ENCODE measurements around the gene ATP5PO.

The ATP5PO gene

DNA sequence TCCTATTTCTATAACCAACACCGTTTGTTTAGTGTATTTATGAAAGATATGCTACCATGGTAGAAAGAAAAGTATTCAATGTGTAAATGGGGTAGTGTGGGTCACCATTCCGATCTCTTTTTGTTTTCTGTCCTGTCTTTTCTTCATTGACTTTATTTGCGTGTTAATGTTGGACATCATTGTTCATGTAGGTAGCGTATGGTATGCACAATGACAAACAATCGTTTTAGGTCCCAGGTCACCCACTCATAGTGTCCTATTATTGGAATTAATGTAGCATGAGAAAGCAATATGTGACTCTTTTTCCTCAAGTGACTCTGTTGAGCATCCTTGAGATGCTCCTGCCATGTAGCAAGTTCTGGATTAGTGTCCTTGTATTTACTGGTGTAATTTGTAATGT is 25.4 kb downstream of the ATP5PO start:
- ChIA-PET POLR2A (no interaction called here), CTCF (no interaction called here)
- TF ChIP-seq SUZ12 (IDR thresholded peaks at IDR 0.05): no peak
- no peak for DNase-seq (ENCODE audit: extremely low spot score)

DNA sequence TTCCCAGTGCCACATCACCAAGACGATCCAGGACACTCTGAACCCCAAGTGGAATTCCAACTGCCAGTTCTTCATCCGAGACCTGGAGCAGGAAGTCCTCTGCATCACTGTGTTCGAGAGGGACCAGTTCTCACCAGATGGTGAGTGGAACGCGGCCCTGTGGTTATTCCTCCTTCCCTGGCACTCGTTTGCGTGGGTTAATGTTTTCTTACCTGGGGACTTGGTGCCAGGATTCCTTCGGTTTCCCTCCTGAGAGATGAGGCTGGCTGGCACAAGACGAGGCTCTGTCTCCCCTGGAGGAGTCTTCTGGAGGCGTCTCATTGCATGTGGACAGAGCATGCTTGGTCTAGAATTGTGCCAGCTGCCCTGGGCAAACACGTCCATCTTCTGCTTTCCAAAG is 29.3 kb downstream of the ATP5PO start:
- POLR2A ChIA-PET: no interaction called here
- CTCF ChIA-PET: no interaction called here
- DNase-seq (ENCODE audit: extremely low spot score): no peak
- TF ChIP-seq, protein P1, sequence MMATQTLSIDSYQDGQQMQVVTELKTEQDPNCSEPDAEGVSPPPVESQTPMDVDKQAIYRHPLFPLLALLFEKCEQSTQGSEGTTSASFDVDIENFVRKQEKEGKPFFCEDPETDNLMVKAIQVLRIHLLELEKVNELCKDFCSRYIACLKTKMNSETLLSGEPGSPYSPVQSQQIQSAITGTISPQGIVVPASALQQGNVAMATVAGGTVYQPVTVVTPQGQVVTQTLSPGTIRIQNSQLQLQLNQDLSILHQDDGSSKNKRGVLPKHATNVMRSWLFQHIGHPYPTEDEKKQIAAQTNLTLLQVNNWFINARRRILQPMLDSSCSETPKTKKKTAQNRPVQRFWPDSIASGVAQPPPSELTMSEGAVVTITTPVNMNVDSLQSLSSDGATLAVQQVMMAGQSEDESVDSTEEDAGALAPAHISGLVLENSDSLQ (IDR thresholded peaks at IDR 0.05): no peak
- TF ChIP-seq FOXA1 (IDR thresholded peaks at IDR 0.05) (no peak), NFRKB (IDR thresholded peaks at IDR 0.05) (no peak), TARDBP (IDR thresholded peaks at IDR 0.05) (no peak), L3MBTL2 (conservative IDR thresholded peaks at IDR 0.05) (no peak), FOXK2 (IDR thresholded peaks at IDR 0.05) (no peak), ELF4 (IDR thresholded peaks at IDR 0.05) (no peak), LEF1 (IDR thresholded peaks at IDR 0.05; ENCODE audit: borderline replicate concordance) (no peak)

DNA sequence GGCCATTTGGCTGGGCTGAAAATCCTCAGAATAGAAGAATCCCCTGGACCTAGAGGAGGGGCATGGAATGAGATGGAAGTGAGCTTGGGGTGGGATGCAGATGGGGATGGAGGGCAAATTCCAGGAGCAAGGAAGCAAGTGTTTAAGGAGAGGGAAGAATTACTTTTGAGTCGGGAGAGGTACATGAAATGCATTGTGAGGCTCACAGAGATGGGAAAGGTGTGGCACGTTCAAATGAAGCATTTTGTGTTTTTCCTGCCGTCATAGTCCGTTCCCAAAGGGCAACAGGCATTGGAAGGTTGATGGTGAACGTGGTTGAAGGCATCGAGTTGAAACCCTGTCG is 30.5 kb downstream of the ATP5PO start:
- TF ChIP-seq NFRKB (IDR thresholded peaks at IDR 0.05) (no peak), HDGF (IDR thresholded peaks at IDR 0.05; ENCODE audit: borderline replicate concordance) (no peak), SUZ12 (IDR thresholded peaks at IDR 0.05) (no peak), FOXA1 (IDR thresholded peaks at IDR 0.05) (no peak)
- TF ChIP-seq, protein P1 (IDR thresholded peaks at IDR 0.05): no peak
- POLR2A ChIA-PET: no interaction called here
- CTCF ChIA-PET: no interaction called here
- DNase-seq (ENCODE audit: extremely low spot score): no peak

DNA sequence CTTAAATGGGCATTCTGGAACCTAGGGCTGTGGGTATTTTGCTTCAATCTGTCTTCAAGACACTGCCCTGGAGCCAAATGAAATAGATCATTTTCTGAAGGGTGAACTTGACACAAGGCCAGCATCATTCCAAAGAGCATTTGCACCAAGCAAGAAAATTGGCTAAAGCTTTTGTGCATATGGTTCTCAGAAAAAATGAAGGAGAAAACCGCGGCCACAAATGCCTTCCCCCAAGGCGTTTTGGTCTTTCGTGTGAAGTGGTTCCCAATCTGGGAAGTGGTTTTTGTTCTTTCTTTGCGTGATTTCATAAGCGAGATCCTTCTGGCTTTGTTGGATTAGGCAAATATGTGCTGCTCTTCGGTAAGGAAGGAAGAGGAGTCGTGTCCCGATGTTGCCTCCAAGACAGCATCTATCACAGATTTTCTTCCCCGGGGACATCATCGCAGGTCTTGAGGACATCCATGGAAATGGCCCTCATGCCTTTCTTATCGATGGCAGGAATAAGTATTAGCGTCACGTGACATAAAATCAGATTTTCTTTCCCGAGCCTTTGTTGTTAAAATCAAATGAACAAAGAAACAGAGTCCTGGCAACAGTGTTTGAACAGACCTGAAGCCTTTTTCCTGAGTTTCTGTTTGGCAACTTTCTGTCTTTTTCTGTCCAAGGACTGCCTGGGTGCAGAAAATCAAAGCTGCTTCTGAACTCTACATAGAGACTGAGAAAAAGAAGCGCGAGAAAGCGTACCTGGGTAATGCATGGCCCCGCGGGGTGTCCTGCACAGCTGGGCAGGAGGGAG is 31.0 kb downstream of the ATP5PO start:
- CTCF ChIA-PET: no interaction called here
- TF ChIP-seq ARNT (IDR thresholded peaks at IDR 0.05) (no peak), BHLHE40 (IDR thresholded peaks at IDR 0.05; ENCODE audit: borderline replicate concordance) (no peak), CTBP1 (IDR thresholded peaks at IDR 0.05; ENCODE audit: borderline replicate concordance) (no peak), ZNF384 (IDR thresholded peaks at IDR 0.05) (no peak), NFRKB (IDR thresholded peaks at IDR 0.05) (no peak), FOXM1 (IDR thresholded peaks at IDR 0.05; ENCODE audit: borderline replicate concordance) (no peak), FOXA1 (IDR thresholded peaks at IDR 0.05) (no peak), ELF4 (IDR thresholded peaks at IDR 0.05) (no peak), SUZ12 (IDR thresholded peaks at IDR 0.05) (no peak), HDGF (IDR thresholded peaks at IDR 0.05; ENCODE audit: borderline replicate concordance) (no peak), TARDBP (IDR thresholded peaks at IDR 0.05) (no peak), FOXK2 (IDR thresholded peaks at IDR 0.05) (no peak), L3MBTL2 (conservative IDR thresholded peaks at IDR 0.05) (no peak), SP1 (IDR thresholded peaks at IDR 0.05) (no peak), LEF1 (IDR thresholded peaks at IDR 0.05; ENCODE audit: borderline replicate concordance) (no peak)
- TF ChIP-seq, protein P1 (IDR thresholded peaks at IDR 0.05): no peak
- no peak for DNase-seq (ENCODE audit: extremely low spot score)
- POLR2A ChIA-PET: no interaction called here

DNA sequence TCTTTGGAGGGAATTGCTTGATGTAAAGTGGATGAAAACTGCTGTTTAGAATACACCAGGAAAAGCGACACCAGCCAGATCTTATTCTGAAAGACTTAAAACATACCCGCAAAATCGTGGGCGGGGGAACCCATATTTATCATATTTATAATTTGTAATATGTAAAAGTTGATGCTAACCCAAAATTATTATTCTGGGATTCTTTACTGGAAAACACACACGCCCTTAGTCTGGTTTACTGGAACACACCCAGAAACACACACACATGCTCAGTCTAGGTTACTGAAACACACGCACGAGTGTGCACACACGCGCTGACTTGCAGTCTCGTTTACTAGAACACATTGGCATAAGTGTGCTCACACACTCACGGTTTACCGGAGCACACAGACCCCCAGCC is 32.5 kb downstream of the ATP5PO start:
- DNase-seq (ENCODE audit: extremely low spot score): no peak
- CTCF ChIA-PET: interaction anchor here (0.8 kb wide), 1 partner anchor 10 kb away, joined by 4 read pairs; no protein-coding TSS in a partner anchor
- POLR2A ChIA-PET: no interaction called here
- TF ChIP-seq NFRKB (IDR thresholded peaks at IDR 0.05) (no peak), HDGF (IDR thresholded peaks at IDR 0.05; ENCODE audit: borderline replicate concordance) (no peak), LEF1 (IDR thresholded peaks at IDR 0.05; ENCODE audit: borderline replicate concordance) (no peak), FOXM1 (IDR thresholded peaks at IDR 0.05; ENCODE audit: borderline replicate concordance) (no peak), FOXK2 (IDR thresholded peaks at IDR 0.05) (no peak), TARDBP (IDR thresholded peaks at IDR 0.05) (no peak), SUZ12 (IDR thresholded peaks at IDR 0.05) (no peak), BHLHE40 (IDR thresholded peaks at IDR 0.05; ENCODE audit: borderline replicate concordance) (no peak), SP1 (IDR thresholded peaks at IDR 0.05) (no peak), ELF4 (IDR thresholded peaks at IDR 0.05) (no peak), ZNF384 (IDR thresholded peaks at IDR 0.05) (no peak), L3MBTL2 (conservative IDR thresholded peaks at IDR 0.05) (no peak)
- TF ChIP-seq, protein P1 (IDR thresholded peaks at IDR 0.05): no peak

DNA sequence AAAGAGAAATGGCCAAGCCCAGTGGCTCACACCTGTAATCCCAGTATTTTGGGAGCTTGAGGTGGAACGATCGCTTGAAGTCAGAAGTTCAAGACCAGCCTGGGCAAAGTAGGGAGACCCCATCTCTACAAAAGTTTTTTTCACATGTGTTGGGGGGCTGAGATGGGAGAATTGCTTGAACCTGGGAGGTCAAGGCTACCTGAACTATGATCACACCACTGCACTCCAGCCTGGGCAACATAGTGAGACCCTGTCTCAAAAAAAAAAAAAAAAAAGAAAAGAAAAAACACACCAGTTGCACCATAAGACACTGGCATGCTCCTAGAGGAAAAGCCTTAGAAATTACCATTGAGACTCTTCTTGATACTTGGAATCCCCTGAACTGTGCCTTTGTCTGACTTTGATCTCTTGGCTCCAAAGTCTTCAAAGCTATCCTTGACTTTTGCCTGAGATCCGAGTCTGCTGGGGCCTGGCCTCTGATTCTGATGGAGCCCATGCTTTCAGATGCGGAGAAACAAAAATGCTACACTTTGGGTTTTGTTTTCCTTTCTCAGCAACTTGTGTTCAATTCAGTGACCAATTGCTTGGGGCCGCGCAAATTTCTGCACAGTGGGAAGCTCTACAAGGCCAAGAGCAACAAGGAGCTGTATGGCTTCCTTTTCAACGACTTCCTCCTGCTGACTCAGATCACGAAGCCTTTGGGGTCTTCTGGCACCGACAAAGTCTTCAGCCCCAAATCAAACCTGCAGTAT is 33.7 kb downstream of the ATP5PO start:
- POLR2A ChIA-PET: no interaction called here
- no peak for DNase-seq (ENCODE audit: extremely low spot score)
- CTCF ChIA-PET: no interaction called here
- TF ChIP-seq NFRKB (IDR thresholded peaks at IDR 0.05) (no peak), HDGF (IDR thresholded peaks at IDR 0.05; ENCODE audit: borderline replicate concordance) (no peak), TARDBP (IDR thresholded peaks at IDR 0.05) (no peak), FOXK2 (IDR thresholded peaks at IDR 0.05) (no peak), ZNF384 (IDR thresholded peaks at IDR 0.05) (no peak), BHLHE40 (IDR thresholded peaks at IDR 0.05; ENCODE audit: borderline replicate concordance) (no peak), CTBP1 (IDR thresholded peaks at IDR 0.05; ENCODE audit: borderline replicate concordance) (no peak), L3MBTL2 (conservative IDR thresholded peaks at IDR 0.05) (no peak), SP1 (IDR thresholded peaks at IDR 0.05) (no peak), SUZ12 (IDR thresholded peaks at IDR 0.05) (no peak), ARNT (IDR thresholded peaks at IDR 0.05) (no peak), FOXA1 (IDR thresholded peaks at IDR 0.05) (no peak), ELF4 (IDR thresholded peaks at IDR 0.05) (no peak), FOXM1 (IDR thresholded peaks at IDR 0.05; ENCODE audit: borderline replicate concordance) (no peak), LEF1 (IDR thresholded peaks at IDR 0.05; ENCODE audit: borderline replicate concordance) (no peak)
- TF ChIP-seq, protein P1 (IDR thresholded peaks at IDR 0.05): no peak

All from HEK293T (cell line).